NT2/D1 (cell line): ENCODE measurements around the gene IL10RB.

Source experiments
- DNase-seq: peaks from one replicate; pipeline ENCODE4 v3.0.0-alpha.2; 2011; ENCODE audit warnings: low read depth, low spot score
- H3K27me3 ChIP-seq: 2 replicates; pipeline ENCODE4 v1.6.0; 2011; ENCODE audit warnings: mild to moderate bottlenecking; ENCODE audit not compliant: insufficient read length, insufficient read depth
- H3K36me3 ChIP-seq: 2 replicates; pipeline ENCODE4 v1.6.1; 2011; ENCODE audit warnings: mild to moderate bottlenecking, low read length, mixed read lengths; ENCODE audit not compliant: insufficient read depth, insufficient read length
- H3K4me1 ChIP-seq: 2 replicates; pipeline ENCODE4 v1.5.1; 2011; ENCODE audit not compliant: insufficient read depth, insufficient read length
- H3K4me3 ChIP-seq: 2 replicates; pipeline ENCODE4 v1.5.1; 2011; ENCODE audit warnings: low read depth; ENCODE audit not compliant: insufficient read length
- H3K9ac ChIP-seq: 2 replicates; pipeline ENCODE4 v1.6.0; 2011; ENCODE audit warnings: low read depth; ENCODE audit not compliant: insufficient read length
- H3K9me3 ChIP-seq: 2 replicates; pipeline ENCODE4 v1.5.1; 2011; ENCODE audit warnings: mild to moderate bottlenecking, low read length; ENCODE audit not compliant: insufficient read depth
- SUZ12 ChIP-seq: IDR thresholded peaks from 2 replicates; pipeline ENCODE4 v1.6.1; 2011; ENCODE audit not compliant: insufficient read length, insufficient read depth; ENCODE audit errors: extremely low read depth
- YY1 ChIP-seq: IDR thresholded peaks from 2 replicates; pipeline ENCODE4 v1.6.1; 2011; ENCODE audit not compliant: insufficient read length, insufficient read depth
- ZNF274 ChIP-seq: IDR thresholded peaks from 2 replicates; pipeline ENCODE4 v1.6.1; 2011; ENCODE audit warnings: mild to moderate bottlenecking, low read depth, low read length

IL10RB gene

DNA sequence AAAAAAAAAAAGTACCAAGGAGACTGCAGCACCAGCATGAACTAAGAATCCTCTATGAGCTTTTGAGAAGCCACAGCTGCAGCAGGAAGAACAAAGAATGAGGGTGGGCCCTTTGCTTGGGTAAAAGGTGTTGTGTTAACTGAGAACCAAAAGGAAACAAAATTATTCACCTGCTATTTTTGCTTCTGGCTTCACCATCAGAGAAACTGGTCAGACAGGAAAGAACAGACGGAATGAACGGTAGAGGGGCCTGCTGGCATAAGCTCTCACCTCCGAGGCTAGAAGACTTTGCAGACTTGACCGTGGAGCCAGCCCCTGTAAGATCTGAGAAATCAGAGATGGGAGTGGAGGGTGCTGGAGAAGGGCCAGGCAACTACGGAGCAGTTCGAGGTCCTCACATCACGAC, 27.6 kb downstream of the IL10RB start:
- Histone ChIP-seq H3K4me1 (peaks cover 7% of the 10 kb centered on the region), H3K9me3 (no peaks in the 10 kb centered on the region), H3K27me3 (no peaks in the 10 kb centered on the region), H3K9ac (no peak overlapping the region), H3K4me3 (no peak overlapping the region), H3K36me3 (peaks cover 33% of the 10 kb centered on the region)
- TF ChIP-seq SUZ12 = no peak
- TF ChIP-seq ZNF274 = no peak
- no peak for TF ChIP-seq YY1
- DNase-seq = no peak

DNA sequence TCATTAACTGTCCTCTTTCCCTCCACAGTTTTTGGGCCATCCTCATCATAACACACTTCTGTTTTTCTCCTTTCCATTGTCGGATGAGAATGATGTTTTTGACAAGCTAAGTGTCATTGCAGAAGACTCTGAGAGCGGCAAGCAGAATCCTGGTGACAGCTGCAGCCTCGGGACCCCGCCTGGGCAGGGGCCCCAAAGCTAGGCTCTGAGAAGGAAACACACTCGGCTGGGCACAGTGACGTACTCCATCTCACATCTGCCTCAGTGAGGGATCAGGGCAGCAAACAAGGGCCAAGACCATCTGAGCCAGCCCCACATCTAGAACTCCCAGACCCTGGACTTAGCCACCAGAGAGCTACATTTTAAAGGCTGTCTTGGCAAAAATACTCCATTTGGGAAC, 30.0 kb downstream of the IL10RB start:
- TF ChIP-seq ZNF274 (no peak), SUZ12 (no peak), YY1 (no peak)
- H3K9ac ChIP-seq = no peak overlapping the region
- DNase-seq = no peak

DNA sequence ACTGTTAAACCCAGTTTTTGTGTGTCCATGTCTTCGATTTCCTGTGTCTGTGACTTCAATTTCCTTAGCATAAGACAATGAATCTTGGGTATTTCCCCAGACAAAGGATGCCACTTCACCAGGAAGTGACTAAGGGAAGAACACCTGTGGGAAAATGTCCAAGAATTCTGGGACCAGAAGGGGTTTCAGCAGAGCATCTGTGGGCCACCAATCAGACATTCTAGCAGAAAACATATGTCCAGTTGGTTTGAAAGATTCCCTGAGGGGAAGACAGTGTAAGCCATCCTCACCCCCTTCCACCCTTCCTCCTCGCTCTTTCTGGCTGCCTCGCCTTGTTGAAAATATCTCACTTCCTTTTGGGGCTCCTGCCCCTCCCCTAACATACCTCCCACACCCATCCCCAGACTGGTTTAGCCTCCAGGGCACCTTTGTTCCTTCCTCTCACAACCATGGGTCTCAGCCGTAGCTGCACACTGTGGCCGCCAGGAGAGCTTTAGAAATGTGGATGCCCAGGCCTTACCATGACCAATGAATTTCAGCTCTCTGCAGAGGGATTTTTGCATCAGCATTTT, 33.1 kb downstream of the IL10RB start:
- H3K4me3 ChIP-seq = no peak overlapping the region
- DNase-seq = peak; percentile 9
- no peaks in the 10 kb centered on the region for H3K4me1 ChIP-seq
- no peaks in the 10 kb centered on the region for H3K9me3 ChIP-seq
- H3K36me3 ChIP-seq = peaks cover 5% of the 10 kb centered on the region
- TF ChIP-seq YY1 (no peak), SUZ12 (no peak), ZNF274 (no peak)
- no peaks in the 10 kb centered on the region for H3K27me3 ChIP-seq
- no peak overlapping the region for H3K9ac ChIP-seq

More for the DNA sequence above, 30.0 kb downstream of the IL10RB start:
- Histone ChIP-seq H3K9me3 (no peaks in the 10 kb centered on the region), H3K4me3 (no peak overlapping the region), H3K4me1 (no peaks in the 10 kb centered on the region), H3K36me3 (peaks cover 25% of the 10 kb centered on the region), H3K27me3 (no peaks in the 10 kb centered on the region)

DNA sequence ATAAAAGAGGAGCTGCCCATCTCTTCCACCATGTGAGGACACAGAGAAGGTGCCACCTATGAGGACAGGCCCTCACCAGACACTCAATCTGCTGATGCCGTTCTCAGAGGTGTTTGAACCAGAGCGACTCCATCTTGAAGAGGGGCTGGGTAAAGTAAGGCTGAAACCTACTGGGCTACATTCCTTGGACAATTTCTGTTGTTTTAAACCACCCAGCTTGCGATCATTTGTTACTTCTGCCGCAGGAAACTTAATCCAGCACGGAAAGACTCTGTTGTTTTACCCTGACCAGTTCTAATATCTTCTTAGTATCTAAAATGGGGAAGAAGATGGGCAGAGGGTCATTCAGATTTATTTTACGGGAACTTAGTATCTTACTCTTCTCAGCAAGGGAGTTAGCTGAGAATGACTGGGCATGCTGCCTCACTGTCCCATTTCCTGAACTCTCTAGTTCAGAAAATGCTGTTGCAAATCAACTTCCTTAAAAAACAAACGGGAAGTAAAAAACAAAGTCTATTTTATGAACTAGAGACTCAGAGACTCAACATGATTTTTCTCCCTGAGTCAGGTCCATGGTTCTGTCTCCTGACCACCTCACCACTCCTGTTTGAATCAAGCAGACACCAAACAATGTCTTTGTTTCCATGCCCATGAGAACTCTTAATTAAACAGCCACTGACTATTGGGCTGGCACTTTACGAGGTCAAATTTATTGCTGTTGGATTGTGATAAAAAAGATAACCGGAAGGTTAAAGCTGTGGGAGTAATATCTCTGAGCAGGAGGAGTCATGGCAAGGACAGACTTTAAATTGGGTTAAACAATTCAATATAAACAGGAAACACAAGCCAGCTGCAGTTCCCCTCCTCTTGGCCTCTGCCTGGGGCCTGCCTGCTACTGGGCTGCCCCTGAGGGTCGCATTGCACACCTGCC, 34.8 kb downstream of the IL10RB start:
- no peak overlapping the region for H3K9ac ChIP-seq
- no peaks in the 10 kb centered on the region for H3K27me3 ChIP-seq
- no peak for TF ChIP-seq SUZ12
- no peak for TF ChIP-seq ZNF274
- no peak for TF ChIP-seq YY1
- no peaks in the 10 kb centered on the region for H3K4me1 ChIP-seq
- no peak for DNase-seq
- no peak overlapping the region for H3K4me3 ChIP-seq
- H3K9me3 ChIP-seq = no peaks in the 10 kb centered on the region
- peaks cover 5% of the 10 kb centered on the region for H3K36me3 ChIP-seq

DNA sequence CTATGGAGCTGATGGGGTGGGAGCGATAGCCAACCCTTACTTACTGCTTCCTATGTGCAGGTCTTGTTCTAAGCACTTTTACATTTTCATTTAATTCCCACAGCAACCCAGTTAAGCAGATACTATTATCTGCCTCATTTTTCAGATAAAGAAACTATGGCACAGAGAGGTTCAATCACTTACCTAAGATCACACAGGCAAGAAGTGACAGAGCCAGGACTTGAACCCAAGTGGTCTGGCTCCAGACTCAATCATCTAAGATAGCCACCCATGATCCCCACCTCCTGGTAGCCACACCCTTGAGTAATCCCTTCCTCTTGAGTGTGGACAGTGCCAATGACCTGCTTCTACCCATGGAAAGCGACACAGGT, 35.5 kb downstream of the IL10RB start:
- Histone ChIP-seq H3K4me1 (no peaks in the 10 kb centered on the region), H3K4me3 (no peak overlapping the region), H3K9me3 (no peaks in the 10 kb centered on the region), H3K36me3 (no peaks in the 10 kb centered on the region), H3K9ac (no peak overlapping the region), H3K27me3 (no peaks in the 10 kb centered on the region)
- DNase-seq = no peak
- TF ChIP-seq ZNF274 (no peak), YY1 (no peak), SUZ12 (no peak)

DNA sequence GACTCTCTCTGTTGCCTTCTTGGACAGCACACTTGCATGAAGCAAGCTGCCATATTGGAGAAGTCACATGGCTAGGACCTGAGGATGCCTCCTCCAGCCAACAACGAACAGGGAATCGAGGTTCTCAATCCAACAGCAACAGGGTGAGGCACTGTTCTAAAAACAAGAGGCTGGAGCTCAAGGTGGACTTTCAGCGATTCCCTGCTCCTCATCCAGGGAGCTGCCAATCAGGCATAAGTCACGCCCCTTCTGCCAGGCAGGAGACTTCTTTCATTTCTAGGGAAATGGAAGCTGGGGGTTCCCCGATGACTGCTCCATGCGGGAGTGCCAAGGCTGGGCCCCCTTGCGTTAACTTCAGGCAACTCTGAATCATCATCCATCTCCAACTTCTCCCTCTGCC, 35.9 kb downstream of the IL10RB start:
- no peak overlapping the region for H3K4me3 ChIP-seq
- DNase-seq = no peak
- TF ChIP-seq SUZ12 = no peak
- no peak for TF ChIP-seq YY1
- TF ChIP-seq ZNF274 = no peak
- no peaks in the 10 kb centered on the region for H3K9me3 ChIP-seq
- no peaks in the 10 kb centered on the region for H3K36me3 ChIP-seq
- no peak overlapping the region for H3K9ac ChIP-seq
- no peaks in the 10 kb centered on the region for H3K27me3 ChIP-seq
- no peaks in the 10 kb centered on the region for H3K4me1 ChIP-seq

DNA sequence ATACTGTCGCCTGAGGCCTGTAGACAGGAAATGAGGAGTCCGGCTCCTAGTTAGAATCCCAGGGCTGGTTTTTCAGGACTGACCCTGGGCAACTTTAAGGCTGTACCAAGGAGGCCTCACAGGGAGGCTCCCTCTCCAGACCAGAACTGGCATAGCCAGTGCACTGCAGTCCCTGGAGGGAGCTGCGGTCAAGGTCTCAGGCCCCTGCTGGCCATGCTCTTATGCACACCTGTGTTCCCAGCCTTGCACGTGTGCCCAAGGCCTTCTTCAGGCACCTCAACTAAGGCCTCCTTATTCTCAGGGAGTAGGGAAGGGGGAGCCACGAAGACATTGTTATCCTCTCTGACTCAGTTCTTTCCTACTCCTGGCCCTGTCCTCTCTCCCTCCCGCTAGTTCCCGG, 36.6 kb downstream of the IL10RB start:
- H3K9ac ChIP-seq = no peak overlapping the region
- no peaks in the 10 kb centered on the region for H3K4me1 ChIP-seq
- H3K4me3 ChIP-seq = no peak overlapping the region
- TF ChIP-seq SUZ12 (no peak), ZNF274 (no peak)
- DNase-seq = no peak
- H3K9me3 ChIP-seq = no peaks in the 10 kb centered on the region
- no peaks in the 10 kb centered on the region for H3K27me3 ChIP-seq
- H3K36me3 ChIP-seq = no peaks in the 10 kb centered on the region
